ENCODE results near the gene FLT1.

FLT1 gene

GRCh38 chr13:28471421-28471820, 23.5 kb downstream of the FLT1 start:
- H3K9ac ChIP-seq (ENCODE audit: low read depth, low read length) = no peak overlapping the region
- WGBS = 100% methylated on average over 1 of the region's 2 CpGs
- peaks cover 50% of the 10 kb centered on the region for H3K4me1 ChIP-seq (ENCODE audit: insufficient read depth, low read length)
- H3K36me3 ChIP-seq (ENCODE audit: insufficient read depth, low read length) = peaks cover 14% of the 10 kb centered on the region
- H3K9me3 ChIP-seq (ENCODE audit: insufficient read depth, low read depth, low read length) = no peaks in the 10 kb centered on the region
- no peaks in the 10 kb centered on the region for H3K27me3 ChIP-seq (ENCODE audit: insufficient read depth, low read length)
- H3K27ac ChIP-seq (ENCODE audit: low read depth, low read length) = no peak overlapping the region
- no peak overlapping the region for H3K4me3 ChIP-seq (ENCODE audit: low read length)

DNA sequence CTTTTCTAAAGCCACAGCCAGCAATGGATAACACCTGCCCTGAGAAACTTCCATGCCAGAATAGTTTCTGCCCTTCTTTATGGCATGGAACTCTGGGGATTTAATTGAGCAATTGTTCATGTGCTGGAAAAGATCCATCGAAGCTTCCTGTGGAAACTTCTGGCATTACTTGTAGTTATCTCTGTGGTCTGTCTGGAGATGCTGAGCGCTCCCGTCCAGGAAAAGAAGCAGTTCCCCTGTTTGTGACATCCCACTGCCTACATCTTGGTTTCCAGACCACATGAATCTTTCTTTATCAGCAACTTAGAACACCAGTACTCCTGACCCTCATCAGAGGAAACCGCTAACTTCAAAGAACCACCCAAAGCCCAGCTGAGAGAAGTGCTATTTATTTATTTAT, 24.6 kb downstream of the FLT1 start:
- Histone ChIP-seq H3K4me1 (ENCODE audit: insufficient read depth, low read length) (peaks cover 38% of the 10 kb centered on the region), H3K27me3 (ENCODE audit: insufficient read depth, low read length) (no peaks in the 10 kb centered on the region), H3K36me3 (ENCODE audit: insufficient read depth, low read length) (peaks cover 25% of the 10 kb centered on the region), H3K27ac (ENCODE audit: low read depth, low read length) (no peak overlapping the region), H3K9ac (ENCODE audit: low read depth, low read length) (no peak overlapping the region), H3K4me3 (ENCODE audit: low read length) (no peak overlapping the region), H3K9me3 (ENCODE audit: insufficient read depth, low read depth, low read length) (no peaks in the 10 kb centered on the region)
- 94% methylated on average over 3 of the region's 4 CpGs for WGBS

GRCh38 chr13:28469316-28469715, 25.6 kb downstream of the FLT1 start:
- Histone ChIP-seq H3K36me3 (ENCODE audit: insufficient read depth, low read length) (peaks cover 35% of the 10 kb centered on the region), H3K9me3 (ENCODE audit: insufficient read depth, low read depth, low read length) (no peaks in the 10 kb centered on the region), H3K4me3 (ENCODE audit: low read length) (no peak overlapping the region), H3K27me3 (ENCODE audit: insufficient read depth, low read length) (no peaks in the 10 kb centered on the region), H3K27ac (ENCODE audit: low read depth, low read length) (no peak overlapping the region), H3K9ac (ENCODE audit: low read depth, low read length) (no peak overlapping the region), H3K4me1 (ENCODE audit: insufficient read depth, low read length) (peaks cover 38% of the 10 kb centered on the region)
- WGBS = 97% methylated on average over 6 of the region's 6 CpGs

- Histone ChIP-seq H3K4me3 (ENCODE audit: low read length) (no peak overlapping the region), H3K9me3 (ENCODE audit: insufficient read depth, low read depth, low read length) (no peaks in the 10 kb centered on the region), H3K4me1 (ENCODE audit: insufficient read depth, low read length) (peaks cover 38% of the 10 kb centered on the region), H3K27me3 (ENCODE audit: insufficient read depth, low read length) (no peaks in the 10 kb centered on the region), H3K36me3 (ENCODE audit: insufficient read depth, low read length) (peaks cover 45% of the 10 kb centered on the region), H3K27ac (ENCODE audit: low read depth, low read length) (no peak overlapping the region), H3K9ac (ENCODE audit: low read depth, low read length) (no peak overlapping the region)
- 92% methylated on average over 5 of the region's 7 CpGs for WGBS
Measured at GRCh38 chr13:28468023-28468915, 26.7 kb downstream of the FLT1 start.

GRCh38 chr13:28467034-28467433, 27.9 kb downstream of the FLT1 start:
- peaks cover 55% of the 10 kb centered on the region for H3K36me3 ChIP-seq (ENCODE audit: insufficient read depth, low read length)
- 93% methylated on average over 3 of the region's 3 CpGs for WGBS
- H3K4me3 ChIP-seq (ENCODE audit: low read length) = no peak overlapping the region
- H3K27me3 ChIP-seq (ENCODE audit: insufficient read depth, low read length) = no peaks in the 10 kb centered on the region
- H3K9me3 ChIP-seq (ENCODE audit: insufficient read depth, low read depth, low read length) = no peaks in the 10 kb centered on the region
- no peak overlapping the region for H3K9ac ChIP-seq (ENCODE audit: low read depth, low read length)
- H3K4me1 ChIP-seq (ENCODE audit: insufficient read depth, low read length) = peaks cover 37% of the 10 kb centered on the region
- H3K27ac ChIP-seq (ENCODE audit: low read depth, low read length) = 0 out of 2 replicates have a peak overlapping the region, but pooled peaks have one; percentile 43

DNA sequence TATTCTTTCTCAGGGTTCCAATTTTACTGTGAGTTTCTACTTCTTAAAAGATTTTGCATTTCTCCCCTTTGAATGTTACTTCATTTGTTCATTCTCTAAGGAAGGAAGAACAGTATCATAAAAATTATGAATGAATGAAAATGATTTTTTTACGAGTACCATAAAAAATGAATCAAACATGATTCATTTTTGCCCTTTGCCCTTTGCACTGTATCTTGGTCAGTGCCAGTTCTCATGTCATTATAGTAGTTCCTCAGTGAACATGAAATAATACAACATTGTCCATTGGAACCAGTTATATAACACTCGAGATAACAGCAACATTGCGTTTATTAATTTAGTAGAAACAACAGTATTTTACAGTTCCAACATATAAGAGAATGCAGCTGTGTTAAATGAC, 28.8 kb downstream of the FLT1 start:
- H3K9me3 ChIP-seq (ENCODE audit: insufficient read depth, low read depth, low read length) = no peaks in the 10 kb centered on the region
- H3K4me1 ChIP-seq (ENCODE audit: insufficient read depth, low read length) = peaks cover 29% of the 10 kb centered on the region
- no peak overlapping the region for H3K9ac ChIP-seq (ENCODE audit: low read depth, low read length)
- no peak overlapping the region for H3K4me3 ChIP-seq (ENCODE audit: low read length)
- H3K36me3 ChIP-seq (ENCODE audit: insufficient read depth, low read length) = peaks cover 60% of the 10 kb centered on the region
- 100% methylated on average over 3 of the region's 3 CpGs for WGBS
- no peak overlapping the region for H3K27ac ChIP-seq (ENCODE audit: low read depth, low read length)
- no peaks in the 10 kb centered on the region for H3K27me3 ChIP-seq (ENCODE audit: insufficient read depth, low read length)

DNA sequence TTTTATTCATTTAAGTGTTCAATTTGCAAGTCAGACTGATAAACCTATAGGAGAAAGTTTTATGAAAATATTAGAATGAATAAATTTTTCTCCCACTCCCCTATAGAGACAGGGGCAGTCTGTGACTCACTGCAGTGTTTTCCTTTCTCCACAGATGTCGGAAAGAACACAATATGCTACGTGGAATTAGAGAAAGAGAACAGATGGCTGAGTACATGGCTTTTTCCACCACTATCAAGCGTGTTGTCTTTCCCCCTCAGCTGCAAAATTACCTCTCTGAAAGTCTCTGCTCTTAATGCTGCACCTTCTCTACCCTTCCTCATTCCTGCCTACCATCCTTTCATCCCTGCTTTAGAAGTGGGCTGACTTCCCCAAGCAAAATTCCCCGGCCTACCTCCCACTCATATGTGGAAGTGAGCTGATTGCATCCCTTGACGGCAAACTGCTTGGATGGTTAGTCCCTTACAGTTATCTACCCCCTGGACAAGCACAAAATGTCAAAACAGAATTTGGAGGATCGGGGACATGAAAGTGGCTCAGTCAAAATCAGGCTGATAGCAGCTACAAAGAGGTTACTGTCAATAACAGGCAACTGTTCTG, 30.0 kb downstream of the FLT1 start:
- Histone ChIP-seq H3K9me3 (ENCODE audit: insufficient read depth, low read depth, low read length) (no peaks in the 10 kb centered on the region), H3K36me3 (ENCODE audit: insufficient read depth, low read length) (peaks cover 71% of the 10 kb centered on the region), H3K4me3 (ENCODE audit: low read length) (no peak overlapping the region), H3K4me1 (ENCODE audit: insufficient read depth, low read length) (peaks cover 28% of the 10 kb centered on the region), H3K27ac (ENCODE audit: low read depth, low read length) (no peak overlapping the region), H3K9ac (ENCODE audit: low read depth, low read length) (no peak overlapping the region), H3K27me3 (ENCODE audit: insufficient read depth, low read length) (no peaks in the 10 kb centered on the region)
- WGBS = 93% methylated on average over 6 of the region's 6 CpGs

DNA sequence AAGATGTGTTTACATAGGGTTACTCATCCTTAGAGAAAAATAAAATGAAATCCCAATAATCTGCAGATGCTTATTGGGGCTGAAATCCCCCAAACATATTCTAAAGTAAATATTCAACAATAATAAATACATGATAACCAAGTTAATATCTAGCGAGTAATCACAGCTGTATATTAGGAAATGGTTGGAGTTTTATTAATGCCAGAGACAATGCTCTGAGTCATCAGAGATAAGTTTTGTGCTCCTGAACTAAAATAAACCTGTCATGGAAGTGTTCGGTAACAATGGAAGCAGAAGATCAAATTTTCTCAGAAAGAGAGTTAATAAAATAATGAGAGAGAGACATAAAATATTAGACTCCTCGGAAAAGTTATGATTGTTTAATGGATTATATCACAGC, 31.4 kb downstream of the FLT1 start:
- H3K4me3 ChIP-seq (ENCODE audit: low read length) = no peak overlapping the region
- H3K9me3 ChIP-seq (ENCODE audit: insufficient read depth, low read depth, low read length) = no peaks in the 10 kb centered on the region
- WGBS = 98% methylated on average over 2 of the region's 3 CpGs
- H3K36me3 ChIP-seq (ENCODE audit: insufficient read depth, low read length) = peaks cover 84% of the 10 kb centered on the region
- H3K27me3 ChIP-seq (ENCODE audit: insufficient read depth, low read length) = no peaks in the 10 kb centered on the region
- peaks cover 18% of the 10 kb centered on the region for H3K4me1 ChIP-seq (ENCODE audit: insufficient read depth, low read length)
- H3K27ac ChIP-seq (ENCODE audit: low read depth, low read length) = no peak overlapping the region
- H3K9ac ChIP-seq (ENCODE audit: low read depth, low read length) = no peak overlapping the region

- Histone ChIP-seq H3K9ac (ENCODE audit: low read depth, low read length) (no peak overlapping the region), H3K27me3 (ENCODE audit: insufficient read depth, low read length) (no peaks in the 10 kb centered on the region), H3K36me3 (ENCODE audit: insufficient read depth, low read length) (peaks cover 69% of the 10 kb centered on the region), H3K4me3 (ENCODE audit: low read length) (no peak overlapping the region), H3K4me1 (ENCODE audit: insufficient read depth, low read length) (peaks cover 18% of the 10 kb centered on the region), H3K27ac (ENCODE audit: low read depth, low read length) (no peak overlapping the region), H3K9me3 (ENCODE audit: insufficient read depth, low read depth, low read length) (no peaks in the 10 kb centered on the region)
- 96% methylated on average over 4 of the region's 4 CpGs for WGBS
Measured at GRCh38 chr13:28459911-28460310, 35.0 kb downstream of the FLT1 start.

DNA sequence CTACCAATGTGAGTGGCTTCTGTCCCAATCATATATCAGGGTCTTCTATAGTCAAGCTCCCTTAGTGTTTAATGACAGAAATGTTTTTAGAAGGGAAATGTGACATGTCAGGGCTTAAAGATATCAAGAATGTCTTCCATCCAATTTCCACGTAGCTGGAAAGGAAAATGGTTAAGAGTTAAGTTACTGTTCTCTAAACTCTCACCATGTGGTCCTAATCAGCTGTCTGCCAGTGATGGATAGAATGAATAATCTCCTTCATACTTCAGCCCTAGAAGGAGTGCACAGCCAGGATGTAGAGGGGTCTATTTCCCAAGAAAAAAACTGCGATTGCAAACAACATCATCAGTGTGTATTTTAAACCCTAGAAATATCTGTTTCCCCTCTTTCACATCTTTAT, 36.3 kb downstream of the FLT1 start:
- H3K4me3 ChIP-seq (ENCODE audit: low read length) = no peak overlapping the region
- H3K36me3 ChIP-seq (ENCODE audit: insufficient read depth, low read length) = peaks cover 61% of the 10 kb centered on the region
- no peaks in the 10 kb centered on the region for H3K27me3 ChIP-seq (ENCODE audit: insufficient read depth, low read length)
- H3K27ac ChIP-seq (ENCODE audit: low read depth, low read length) = no peak overlapping the region
- peaks cover 21% of the 10 kb centered on the region for H3K4me1 ChIP-seq (ENCODE audit: insufficient read depth, low read length)
- no peak overlapping the region for H3K9ac ChIP-seq (ENCODE audit: low read depth, low read length)
- H3K9me3 ChIP-seq (ENCODE audit: insufficient read depth, low read depth, low read length) = no peaks in the 10 kb centered on the region
- WGBS = 88% methylated on average over 2 of the region's 2 CpGs

DNA sequence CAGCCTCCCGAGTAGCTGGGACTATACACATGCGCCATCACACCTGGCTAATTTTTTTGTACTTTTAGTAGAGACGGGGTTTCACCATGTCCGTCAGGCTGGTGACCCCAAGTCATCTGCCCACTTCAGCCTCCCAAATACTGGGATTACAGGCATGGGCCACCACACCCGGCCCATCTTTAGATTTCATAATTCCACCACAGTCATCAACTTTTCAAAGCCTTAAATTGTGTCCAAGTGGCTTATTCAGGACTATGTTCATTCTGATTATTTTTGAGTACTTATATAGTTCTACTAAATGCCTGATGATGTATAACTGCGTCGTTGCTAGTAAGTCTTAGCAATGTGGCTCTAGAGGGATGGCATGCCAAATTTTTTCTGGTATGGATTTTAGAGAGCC, 36.9 kb downstream of the FLT1 start:
- Histone ChIP-seq H3K9ac (ENCODE audit: low read depth, low read length) (no peak overlapping the region), H3K27ac (ENCODE audit: low read depth, low read length) (no peak overlapping the region), H3K36me3 (ENCODE audit: insufficient read depth, low read length) (peaks cover 59% of the 10 kb centered on the region), H3K27me3 (ENCODE audit: insufficient read depth, low read length) (no peaks in the 10 kb centered on the region), H3K9me3 (ENCODE audit: insufficient read depth, low read depth, low read length) (no peaks in the 10 kb centered on the region), H3K4me1 (ENCODE audit: insufficient read depth, low read length) (peaks cover 21% of the 10 kb centered on the region), H3K4me3 (ENCODE audit: low read length) (no peak overlapping the region)
- WGBS = 97% methylated on average over 7 of the region's 7 CpGs

Measured in HUES64 (cell line).